ENCODE data around the gene SGCA.

DNA sequence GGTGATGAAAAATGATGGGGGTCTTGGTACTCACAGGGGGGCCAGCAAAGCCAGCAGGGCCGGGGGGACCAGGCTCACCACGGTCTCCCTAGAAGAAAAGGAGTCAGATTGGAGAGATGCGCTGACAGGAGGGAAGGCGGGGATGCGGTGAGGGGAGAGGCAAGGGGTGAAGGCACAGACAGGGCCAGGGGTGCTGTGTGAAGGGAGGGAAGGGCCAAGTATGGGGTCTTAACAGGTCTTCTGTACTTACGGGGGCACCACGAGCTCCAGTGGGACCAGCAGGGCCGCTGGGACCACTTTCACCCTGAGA, 24.4 kb downstream of the SGCA start:
- TF ChIP-seq POLR2AphosphoS5 (IDR thresholded peaks at IDR 0.05), result no peak
- TF ChIP-seq, protein P1, sequence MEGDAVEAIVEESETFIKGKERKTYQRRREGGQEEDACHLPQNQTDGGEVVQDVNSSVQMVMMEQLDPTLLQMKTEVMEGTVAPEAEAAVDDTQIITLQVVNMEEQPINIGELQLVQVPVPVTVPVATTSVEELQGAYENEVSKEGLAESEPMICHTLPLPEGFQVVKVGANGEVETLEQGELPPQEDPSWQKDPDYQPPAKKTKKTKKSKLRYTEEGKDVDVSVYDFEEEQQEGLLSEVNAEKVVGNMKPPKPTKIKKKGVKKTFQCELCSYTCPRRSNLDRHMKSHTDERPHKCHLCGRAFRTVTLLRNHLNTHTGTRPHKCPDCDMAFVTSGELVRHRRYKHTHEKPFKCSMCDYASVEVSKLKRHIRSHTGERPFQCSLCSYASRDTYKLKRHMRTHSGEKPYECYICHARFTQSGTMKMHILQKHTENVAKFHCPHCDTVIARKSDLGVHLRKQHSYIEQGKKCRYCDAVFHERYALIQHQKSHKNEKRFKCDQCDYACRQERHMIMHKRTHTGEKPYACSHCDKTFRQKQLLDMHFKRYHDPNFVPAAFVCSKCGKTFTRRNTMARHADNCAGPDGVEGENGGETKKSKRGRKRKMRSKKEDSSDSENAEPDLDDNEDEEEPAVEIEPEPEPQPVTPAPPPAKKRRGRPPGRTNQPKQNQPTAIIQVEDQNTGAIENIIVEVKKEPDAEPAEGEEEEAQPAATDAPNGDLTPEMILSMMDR (IDR thresholded peaks at IDR 0.05), result no peak
